PFSK-1 (cell line): ENCODE measurements around the gene NLK.

ENCODE experiments used
- FOXP2 ChIP-seq: optimal IDR thresholded peaks from 2 replicates; pipeline ENCODE3; 2011; ENCODE audit warnings: borderline replicate concordance, control low read depth, inconsistent platforms; ENCODE audit not compliant: insufficient read depth; ENCODE audit errors: extremely low read length, extremely low read depth
- POLR2AphosphoS5 ChIP-seq: IDR thresholded peaks from 2 replicates; pipeline ENCODE4 v1.6.1; 2012; ENCODE audit warnings: low read depth, mild to moderate bottlenecking, control low read depth, low read length, moderate library complexity
- SIN3A ChIP-seq: IDR thresholded peaks from 2 replicates; pipeline ENCODE4 v1.6.1; 2012; ENCODE audit warnings: mild to moderate bottlenecking, low read length, moderate library complexity, borderline replicate concordance; ENCODE audit not compliant: insufficient read depth
- TAF1 ChIP-seq: IDR thresholded peaks from 2 replicates; pipeline ENCODE4 v1.6.1; 2012; ENCODE audit warnings: low read length, control low read depth, borderline replicate concordance; ENCODE audit not compliant: insufficient read depth
- TF ChIP-seq, protein P1 (sequence below), 2 experiments: IDR thresholded peaks; 2 replicates each; pipeline versions ENCODE4 v1.6.1 to v1.8.0; 2011 to 2012; ENCODE audit warnings: low read depth in 2 of 2, low read length in 2 of 2, control low read depth in 1 of 2, inconsistent platforms in 1 of 2, mild to moderate bottlenecking in 1 of 2, moderate library complexity in 1 of 2; ENCODE audit not compliant: insufficient read depth in 1 of 2

DNA sequence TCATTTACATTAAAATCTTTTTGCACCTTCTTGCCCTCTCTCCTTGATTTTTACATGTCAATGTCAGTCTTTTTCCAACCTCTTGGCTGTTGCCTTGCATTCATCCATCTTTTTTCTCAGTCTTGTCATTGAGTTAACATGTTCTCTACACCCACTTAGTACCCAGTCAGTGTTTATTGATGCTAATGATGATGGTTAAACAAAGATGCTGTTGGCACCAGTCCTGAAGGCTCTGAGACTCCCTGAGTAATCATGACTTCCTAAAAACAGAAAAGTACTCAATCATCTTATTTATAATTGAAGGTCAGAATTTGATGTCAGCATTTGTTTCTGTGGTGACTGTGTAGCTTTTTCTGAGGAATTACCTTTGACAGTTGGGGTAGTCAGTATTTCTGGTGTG is 104.5 kb downstream of the NLK start:
- no peak for TF ChIP-seq SIN3A
- TF ChIP-seq FOXP2, result no peak
- no peak for TF ChIP-seq POLR2AphosphoS5
- no peak for TF ChIP-seq TAF1
- TF ChIP-seq, protein P1, sequence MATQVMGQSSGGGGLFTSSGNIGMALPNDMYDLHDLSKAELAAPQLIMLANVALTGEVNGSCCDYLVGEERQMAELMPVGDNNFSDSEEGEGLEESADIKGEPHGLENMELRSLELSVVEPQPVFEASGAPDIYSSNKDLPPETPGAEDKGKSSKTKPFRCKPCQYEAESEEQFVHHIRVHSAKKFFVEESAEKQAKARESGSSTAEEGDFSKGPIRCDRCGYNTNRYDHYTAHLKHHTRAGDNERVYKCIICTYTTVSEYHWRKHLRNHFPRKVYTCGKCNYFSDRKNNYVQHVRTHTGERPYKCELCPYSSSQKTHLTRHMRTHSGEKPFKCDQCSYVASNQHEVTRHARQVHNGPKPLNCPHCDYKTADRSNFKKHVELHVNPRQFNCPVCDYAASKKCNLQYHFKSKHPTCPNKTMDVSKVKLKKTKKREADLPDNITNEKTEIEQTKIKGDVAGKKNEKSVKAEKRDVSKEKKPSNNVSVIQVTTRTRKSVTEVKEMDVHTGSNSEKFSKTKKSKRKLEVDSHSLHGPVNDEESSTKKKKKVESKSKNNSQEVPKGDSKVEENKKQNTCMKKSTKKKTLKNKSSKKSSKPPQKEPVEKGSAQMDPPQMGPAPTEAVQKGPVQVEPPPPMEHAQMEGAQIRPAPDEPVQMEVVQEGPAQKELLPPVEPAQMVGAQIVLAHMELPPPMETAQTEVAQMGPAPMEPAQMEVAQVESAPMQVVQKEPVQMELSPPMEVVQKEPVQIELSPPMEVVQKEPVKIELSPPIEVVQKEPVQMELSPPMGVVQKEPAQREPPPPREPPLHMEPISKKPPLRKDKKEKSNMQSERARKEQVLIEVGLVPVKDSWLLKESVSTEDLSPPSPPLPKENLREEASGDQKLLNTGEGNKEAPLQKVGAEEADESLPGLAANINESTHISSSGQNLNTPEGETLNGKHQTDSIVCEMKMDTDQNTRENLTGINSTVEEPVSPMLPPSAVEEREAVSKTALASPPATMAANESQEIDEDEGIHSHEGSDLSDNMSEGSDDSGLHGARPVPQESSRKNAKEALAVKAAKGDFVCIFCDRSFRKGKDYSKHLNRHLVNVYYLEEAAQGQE (IDR thresholded peaks at IDR 0.05; ENCODE audit: insufficient read depth in 1 of 2, low read depth in 2 of 2, low read length in 2 of 2), result no peak
